Activated T-cell treated with anti-CD3 and anti-CD28 coated beads, Interleukin-2, amount 50 U/mL, for 1 hour (primary cell): ENCODE measurements around the gene PER2.
A peak's percentile ranks its signal among the peaks of the same experiment; 100 is the strongest.

Experiments used
- DNase-seq: peaks from one replicate; pipeline ENCODE4 v3.0.0-alpha.2; 2020

The PER2 gene

GRCh38 chr2:238242731-238243495, 45.5 kb downstream of the PER2 start:
- no peak for DNase-seq

GRCh38 chr2:238241970-238242369, 46.4 kb downstream of the PER2 start:
- no peak for DNase-seq

- no peak for DNase-seq
Observed at GRCh38 chr2:238240757-238241711, 47.4 kb downstream of the PER2 start.

GRCh38 chr2:238239863-238240756, 48.3 kb downstream of the PER2 start, which contains the start of gene HES6:
TSS of gene HES6 (minus strand) at chr2:238240038. CDS start at chr2:238239905, 133 bp downstream.
- DNase-seq: peak; percentile 76

GRCh38 chr2:238239543-238239862, 48.9 kb downstream of the PER2 start:
- DNase-seq: no peak

- peak; percentile 55 for DNase-seq
Observed at GRCh38 chr2:238238766-238239542, 49.5 kb downstream of the PER2 start.

GRCh38 chr2:238238311-238238765, 50.1 kb downstream of the PER2 start:
- DNase-seq: no peak

- DNase-seq: peak; percentile 15
Observed at GRCh38 chr2:238237431-238238135, 50.8 kb downstream of the PER2 start.

GRCh38 chr2:238236571-238236970, 51.8 kb downstream of the PER2 start:
- no peak for DNase-seq

- no peak for DNase-seq
Observed at GRCh38 chr2:238235856-238236255, 52.6 kb downstream of the PER2 start.

GRCh38 chr2:238235331-238235732, 53.1 kb downstream of the PER2 start:
- DNase-seq: no peak

- DNase-seq: no peak
Observed at GRCh38 chr2:238233625-238234024, 54.8 kb downstream of the PER2 start.

GRCh38 chr2:238231809-238232208, 56.6 kb downstream of the PER2 start:
- DNase-seq: no peak

GRCh38 chr2:238231251-238231793, 57.1 kb downstream of the PER2 start:
- peak; percentile 86 for DNase-seq

GRCh38 chr2:238230699-238231098, 57.7 kb downstream of the PER2 start:
- DNase-seq: no peak

- DNase-seq: no peak
Observed at GRCh38 chr2:238228700-238229099, 59.7 kb downstream of the PER2 start.

- DNase-seq: no peak
Observed at GRCh38 chr2:238227587-238228032, 60.8 kb downstream of the PER2 start.

- DNase-seq: no peak
Observed at GRCh38 chr2:238226698-238227586, 61.5 kb downstream of the PER2 start.

- DNase-seq: no peak
Observed at GRCh38 chr2:238225911-238226697, 62.3 kb downstream of the PER2 start.
